AG10803 (cell line): Measurements from ENCODE around the gene GPRIN1.
A peak's percentile ranks its signal among the peaks of the same experiment; 100 is the strongest.
"Not testable (repeated sequence)": the region's sequence is repeated elsewhere in the genome, so short reads cannot be mapped to it uniquely, and the experiment has no call there.

Experiments
- DNase-seq: peaks from one replicate; pipeline ENCODE4 v3.0.0; 2010; ENCODE audit warnings: low read depth
- H3K4me3 ChIP-seq: 2 replicates; pipeline ENCODE4 v1.5.1; 2011; ENCODE audit warnings: mild to moderate bottlenecking, low read length, control low read depth
- TF ChIP-seq, protein P1 (sequence below): conservative IDR thresholded peaks from 2 replicates; pipeline ENCODE4 v1.5.1; 2011; ENCODE audit warnings: mild to moderate bottlenecking, low read length, control low read depth, inconsistent platforms

The GPRIN1 gene

DNA sequence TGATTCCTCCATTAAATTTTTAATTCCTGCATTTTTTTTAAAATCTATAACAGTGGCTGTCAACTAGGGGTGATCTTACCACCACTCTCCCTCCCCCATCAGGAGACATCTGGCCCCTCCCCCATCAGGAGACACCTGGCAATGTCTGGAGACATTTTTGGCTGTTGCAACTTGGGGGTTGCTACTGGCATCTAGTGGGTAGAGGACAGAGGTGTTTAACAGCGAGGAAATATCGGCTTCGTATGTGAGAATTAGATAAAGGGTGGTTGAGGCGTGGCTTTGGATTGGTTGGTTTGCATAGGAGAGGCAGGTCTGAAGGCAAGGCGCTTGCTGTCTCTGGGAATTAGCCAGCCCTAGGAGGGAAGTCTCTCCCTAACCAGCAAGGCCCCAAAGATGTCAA, 50.3 kb downstream of the GPRIN1 start:
- no peak for DNase-seq
- TF ChIP-seq, protein P1, sequence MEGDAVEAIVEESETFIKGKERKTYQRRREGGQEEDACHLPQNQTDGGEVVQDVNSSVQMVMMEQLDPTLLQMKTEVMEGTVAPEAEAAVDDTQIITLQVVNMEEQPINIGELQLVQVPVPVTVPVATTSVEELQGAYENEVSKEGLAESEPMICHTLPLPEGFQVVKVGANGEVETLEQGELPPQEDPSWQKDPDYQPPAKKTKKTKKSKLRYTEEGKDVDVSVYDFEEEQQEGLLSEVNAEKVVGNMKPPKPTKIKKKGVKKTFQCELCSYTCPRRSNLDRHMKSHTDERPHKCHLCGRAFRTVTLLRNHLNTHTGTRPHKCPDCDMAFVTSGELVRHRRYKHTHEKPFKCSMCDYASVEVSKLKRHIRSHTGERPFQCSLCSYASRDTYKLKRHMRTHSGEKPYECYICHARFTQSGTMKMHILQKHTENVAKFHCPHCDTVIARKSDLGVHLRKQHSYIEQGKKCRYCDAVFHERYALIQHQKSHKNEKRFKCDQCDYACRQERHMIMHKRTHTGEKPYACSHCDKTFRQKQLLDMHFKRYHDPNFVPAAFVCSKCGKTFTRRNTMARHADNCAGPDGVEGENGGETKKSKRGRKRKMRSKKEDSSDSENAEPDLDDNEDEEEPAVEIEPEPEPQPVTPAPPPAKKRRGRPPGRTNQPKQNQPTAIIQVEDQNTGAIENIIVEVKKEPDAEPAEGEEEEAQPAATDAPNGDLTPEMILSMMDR = 0 out of 2 replicates have a peak, but pooled peaks have one; percentile 3

DNA sequence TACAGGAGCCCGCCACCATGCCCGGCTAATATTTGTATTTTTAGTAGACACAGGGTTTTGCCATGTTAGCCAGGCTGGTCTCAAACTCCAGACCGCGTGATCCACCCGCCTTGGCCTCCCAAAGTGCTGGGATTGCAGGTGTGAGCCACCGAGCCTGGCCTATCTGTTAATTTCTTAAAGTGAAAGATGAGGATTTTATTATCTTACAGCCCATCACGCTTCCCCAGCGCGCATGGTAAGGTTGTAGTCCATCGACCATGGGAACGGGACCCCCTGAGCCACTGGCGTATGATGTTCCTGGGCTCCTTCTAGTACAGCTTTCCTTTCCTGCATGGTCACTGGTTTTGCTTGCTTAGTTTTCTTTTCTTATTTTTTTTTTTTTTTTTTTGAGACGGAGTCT, 52.1 kb downstream of the GPRIN1 start:
- TF ChIP-seq, protein P1 = no peak
- no peak for DNase-seq
- H3K4me3 ChIP-seq = no peak overlapping the region

More for the DNA sequence above, 50.3 kb downstream of the GPRIN1 start:
- no peak overlapping the region for H3K4me3 ChIP-seq

DNA sequence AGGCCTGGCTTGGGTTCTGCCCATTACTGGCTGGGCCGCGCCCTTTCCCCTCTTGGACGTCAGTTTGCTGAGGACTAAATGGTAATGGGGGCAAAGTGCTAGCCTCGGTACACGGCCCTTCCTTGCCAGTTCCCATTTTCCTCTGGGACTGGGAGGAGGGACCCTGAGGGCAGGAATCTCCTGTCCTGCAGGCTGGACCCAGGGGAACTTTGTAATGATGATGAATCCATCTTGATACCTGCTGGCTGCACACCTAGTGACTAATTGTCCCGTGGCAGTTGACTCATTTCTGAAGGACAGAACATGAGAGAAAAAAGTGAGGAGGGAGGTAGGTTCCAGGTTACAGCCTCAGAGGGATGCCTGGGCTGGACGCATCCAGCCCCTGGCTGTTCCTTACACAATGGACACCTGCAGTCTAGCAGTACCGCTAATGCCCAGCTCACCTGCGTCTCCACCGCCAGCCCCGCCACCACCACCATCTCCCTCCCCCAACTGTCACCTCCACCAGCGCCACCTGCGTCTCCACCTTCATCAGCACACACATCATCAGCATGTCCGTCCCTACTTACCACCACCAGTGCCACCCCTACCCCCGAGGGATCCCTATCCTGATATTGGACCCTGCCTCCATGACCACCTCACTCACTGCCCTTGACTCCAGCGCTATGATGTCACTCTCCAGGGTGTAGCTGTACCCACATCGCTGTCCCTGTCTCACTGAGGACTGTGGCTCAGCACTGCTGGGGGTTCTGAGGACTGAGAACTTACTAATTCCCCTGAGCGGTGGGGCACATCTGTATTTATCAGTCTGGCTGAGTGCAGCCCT, 56.5 kb downstream of the GPRIN1 start:
- TF ChIP-seq, protein P1 = no peak
- no peak overlapping the region for H3K4me3 ChIP-seq
- DNase-seq = no peak

DNA sequence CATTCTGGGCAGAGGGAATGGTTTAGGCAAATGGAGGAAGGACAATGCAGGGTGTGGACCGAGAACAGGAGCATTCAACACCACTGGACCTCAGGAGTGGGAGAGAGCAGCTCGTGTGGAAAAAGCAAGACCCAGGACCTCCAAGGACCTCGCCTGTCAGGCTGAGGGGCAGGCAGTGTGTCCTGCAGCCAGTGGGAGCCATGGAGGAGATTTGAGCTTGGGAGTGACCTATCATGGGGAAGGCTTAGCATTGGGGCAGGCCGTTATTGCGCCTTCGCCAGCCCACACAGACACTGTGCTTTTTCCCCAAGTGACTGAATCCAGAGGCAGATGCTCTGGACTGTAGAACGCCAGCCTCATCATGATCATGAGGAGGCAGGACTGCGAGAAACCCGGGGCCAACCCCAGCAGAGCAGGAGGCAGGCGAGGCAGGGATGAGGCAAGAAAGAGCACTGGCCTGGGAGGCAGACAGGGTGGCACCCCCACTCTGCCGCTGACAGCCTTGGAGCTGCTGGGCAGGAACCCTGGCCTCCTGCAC, 57.6 kb downstream of the GPRIN1 start:
- TF ChIP-seq, protein P1 = no peak
- DNase-seq = no peak
- no peak overlapping the region for H3K4me3 ChIP-seq

DNA sequence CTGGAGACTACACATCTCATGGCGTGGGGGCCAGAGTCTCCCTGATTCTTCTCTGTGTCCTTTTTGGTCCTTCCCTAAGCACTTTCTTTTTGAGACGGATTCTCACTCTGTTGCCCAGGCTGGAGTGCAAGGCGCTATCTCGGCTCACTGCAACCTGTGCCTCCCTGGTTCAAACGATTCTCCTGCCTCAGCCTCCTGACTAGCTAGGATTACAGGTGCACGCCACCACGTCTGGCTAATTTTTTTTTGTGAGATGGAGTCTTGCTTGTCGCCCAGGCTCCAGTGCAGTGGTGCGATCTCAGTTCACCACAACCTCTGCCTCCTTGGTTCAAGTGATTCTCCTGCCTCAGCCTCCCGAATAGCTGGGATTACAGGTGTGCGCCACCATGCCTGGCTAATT, 59.0 kb downstream of the GPRIN1 start:
- DNase-seq = not testable (repeated sequence)

DNA sequence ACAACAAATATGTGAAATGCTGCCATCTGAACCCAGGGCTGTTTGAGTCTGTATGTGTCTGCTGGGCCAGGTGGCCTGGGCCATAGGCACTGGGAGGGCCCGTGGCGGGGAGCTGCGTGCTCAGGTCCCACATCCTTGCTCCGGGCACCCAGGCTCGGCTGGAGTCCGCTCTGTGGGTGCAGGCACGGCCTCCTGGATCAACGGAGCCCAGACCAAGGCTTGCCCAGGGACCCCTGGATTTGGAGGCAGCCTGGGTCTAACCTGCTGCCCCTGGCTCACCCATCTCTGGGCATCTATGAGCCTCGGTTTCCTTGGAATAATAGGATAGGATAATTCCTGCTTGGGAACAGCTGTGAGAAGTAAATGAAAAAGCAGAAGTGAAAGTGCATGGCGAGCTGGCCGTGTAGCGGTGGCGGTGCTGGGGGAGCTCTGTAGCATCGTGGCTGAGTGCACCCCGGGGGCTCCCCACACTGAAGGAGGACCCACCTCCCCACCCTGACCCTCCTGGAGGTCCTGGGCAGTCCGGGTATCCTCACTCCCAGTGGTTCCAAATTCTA, 59.6 kb downstream of the GPRIN1 start:
- no peak overlapping the region for H3K4me3 ChIP-seq
- no peak for DNase-seq
- TF ChIP-seq, protein P1 = no peak

More for the DNA sequence above, 59.0 kb downstream of the GPRIN1 start:
- not testable (repeated sequence) for H3K4me3 ChIP-seq

DNA sequence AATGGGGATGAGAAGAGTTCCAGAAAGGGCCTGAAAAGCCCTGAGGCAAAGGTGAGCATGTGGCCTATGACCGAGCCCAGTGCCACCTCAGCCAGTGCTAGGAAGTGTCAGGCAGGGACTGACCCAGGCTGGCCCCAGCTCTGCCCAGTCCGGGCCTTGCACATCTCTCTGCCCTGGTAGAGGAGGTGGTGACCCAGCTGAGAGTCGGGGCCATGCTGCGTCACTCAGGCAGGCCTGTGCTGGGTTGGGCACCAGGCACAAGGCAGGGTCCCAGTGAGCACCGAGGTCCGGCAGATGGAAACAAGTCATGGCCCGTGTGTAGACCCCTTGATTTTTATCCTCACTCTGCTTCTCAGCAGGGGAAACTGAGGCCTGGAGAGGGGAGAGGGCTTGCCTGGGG, 60.1 kb downstream of the GPRIN1 start:
- TF ChIP-seq, protein P1 = no peak
- DNase-seq = no peak
- H3K4me3 ChIP-seq = no peak overlapping the region
